ENCODE results near the gene MB21D2. TPM values are rescaled to one million over a fixed set of nuclear protein-coding genes. Genes with fewer than 3 reads are reported as not detected.

Gene MB21D2
- total RNA-seq, 2 experiments from 2014 or later = 19.8 to 21.0 TPM

GRCh38 chr3:192933259-192933658 lies 15.6 kb upstream of the MB21D2 start:
- Mint-ChIP-seq H3K36me3 (ENCODE audit: low read depth) (no peaks in the 10 kb centered on the region), H3K27ac (no peak overlapping the region), H3K27me3 (no peaks in the 10 kb centered on the region), H3K4me1 (peaks cover 11% of the 10 kb centered on the region), H3K4me3 (no peak overlapping the region), H3K9me3 (no peaks in the 10 kb centered on the region)
- ChIA-PET POLR2A (interaction anchor here (1.4 to 2.0 kb wide), 2 partner anchors 16 to 40 kb away, joined by 3 to 6 read pairs; partner anchors contain the start of gene MB21D2), CTCF (no interaction called here)
- DNase-seq = no peak

DNA sequence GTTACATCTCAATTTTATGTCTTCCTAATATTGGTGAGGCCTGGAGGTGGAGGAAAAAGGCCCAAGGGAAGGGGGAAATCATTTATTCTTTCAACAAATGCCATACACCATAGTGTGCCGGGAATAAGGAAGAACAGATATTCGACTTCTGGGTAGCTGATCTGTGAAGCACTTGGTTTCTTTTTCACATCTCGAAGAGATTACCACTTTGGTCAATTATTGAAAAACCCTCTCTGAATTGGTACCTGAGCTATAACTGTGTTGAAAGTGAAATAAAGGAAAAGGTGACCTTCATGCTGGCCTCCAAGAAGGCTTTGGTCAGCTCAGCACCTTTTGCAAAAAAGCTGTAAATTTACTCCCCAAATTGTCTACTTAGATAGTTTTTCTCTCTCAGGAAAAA lies 14.2 kb upstream of the MB21D2 start:
- CTCF ChIA-PET = no interaction called here
- H3K4me1 Mint-ChIP-seq = peaks cover 9% of the 10 kb centered on the region

GRCh38 chr3:192930577-192930976 lies 12.9 kb upstream of the MB21D2 start:
- H3K36me3 Mint-ChIP-seq (ENCODE audit: low read depth) = no peaks in the 10 kb centered on the region
- DNase-seq = no peak
- H3K4me1 Mint-ChIP-seq = peaks cover 9% of the 10 kb centered on the region
- H3K9me3 Mint-ChIP-seq = no peaks in the 10 kb centered on the region
- H3K27me3 Mint-ChIP-seq = no peaks in the 10 kb centered on the region
- CTCF ChIA-PET = no interaction called here
- no peak overlapping the region for H3K27ac Mint-ChIP-seq
- no peak overlapping the region for H3K4me3 Mint-ChIP-seq
- POLR2A ChIA-PET = no interaction called here

More for the DNA sequence above, 14.2 kb upstream of the MB21D2 start:
- no peaks in the 10 kb centered on the region for H3K27me3 Mint-ChIP-seq
- no peak overlapping the region for H3K27ac Mint-ChIP-seq
- H3K9me3 Mint-ChIP-seq = no peaks in the 10 kb centered on the region
- no peaks in the 10 kb centered on the region for H3K36me3 Mint-ChIP-seq (ENCODE audit: low read depth)
- no peak overlapping the region for H3K4me3 Mint-ChIP-seq
- POLR2A ChIA-PET = interaction anchor here (1.4 to 2.0 kb wide), 2 partner anchors 14 to 39 kb away, joined by 3 to 6 read pairs; partner anchors contain the start of gene MB21D2
- no peak for DNase-seq

- H3K4me1 Mint-ChIP-seq = peaks cover 4% of the 10 kb centered on the region
- ChIA-PET CTCF (no interaction called here), POLR2A (no interaction called here)
- H3K36me3 Mint-ChIP-seq (ENCODE audit: low read depth) = no peaks in the 10 kb centered on the region
- H3K4me3 Mint-ChIP-seq = no peak overlapping the region
- no peaks in the 10 kb centered on the region for H3K27me3 Mint-ChIP-seq
- no peak overlapping the region for H3K27ac Mint-ChIP-seq
- H3K9me3 Mint-ChIP-seq = no peaks in the 10 kb centered on the region
- DNase-seq = no peak
Measured at GRCh38 chr3:192929755-192930547, 12.3 kb upstream of the MB21D2 start.

DNA sequence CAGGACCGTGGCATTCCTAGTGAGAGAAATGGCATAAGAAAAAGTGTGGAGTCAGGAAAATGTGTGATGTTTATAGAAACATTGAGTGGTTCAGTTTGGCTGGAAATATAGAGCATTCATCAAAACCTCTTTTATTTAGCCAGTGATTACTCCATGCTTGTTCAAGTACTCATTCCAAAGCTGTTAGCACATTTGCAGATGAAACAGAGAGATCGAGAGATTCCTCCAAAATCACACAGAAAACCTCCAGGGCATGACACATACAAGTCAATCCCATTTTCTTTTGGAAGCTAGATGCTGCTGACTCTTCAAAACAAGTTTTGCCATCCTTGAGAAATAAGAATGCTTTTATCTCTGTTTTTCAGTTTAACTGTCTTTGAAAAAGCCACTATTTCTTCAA lies 11.5 kb upstream of the MB21D2 start:
- Mint-ChIP-seq H3K9me3 (no peaks in the 10 kb centered on the region), H3K27ac (no peak overlapping the region), H3K27me3 (no peaks in the 10 kb centered on the region), H3K4me1 (peaks cover 2% of the 10 kb centered on the region), H3K4me3 (no peak overlapping the region), H3K36me3 (ENCODE audit: low read depth) (no peaks in the 10 kb centered on the region)
- CTCF ChIA-PET = no interaction called here
- DNase-seq = no peak
- POLR2A ChIA-PET = no interaction called here

DNA sequence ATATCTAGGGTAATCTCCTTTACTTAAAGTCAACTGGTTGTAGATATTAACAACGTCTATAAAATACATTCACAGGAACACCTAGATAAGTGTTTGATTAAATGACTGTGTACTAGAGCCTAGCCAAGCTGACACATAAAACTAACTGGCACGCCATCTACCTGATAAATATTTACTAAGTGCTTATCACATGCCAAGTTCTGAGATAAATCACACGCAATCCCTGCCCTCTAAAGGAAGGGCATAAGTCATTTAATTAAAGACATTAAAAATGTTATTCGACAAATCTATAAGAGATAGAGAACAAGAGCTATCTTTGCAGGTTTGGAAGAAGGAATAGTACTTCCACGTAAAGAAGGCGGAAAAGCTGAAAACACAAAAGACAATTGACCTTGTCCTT lies 11.1 kb upstream of the MB21D2 start:
- ChIA-PET POLR2A (no interaction called here), CTCF (no interaction called here)
- Mint-ChIP-seq H3K4me1 (peaks cover 2% of the 10 kb centered on the region), H3K27me3 (no peaks in the 10 kb centered on the region), H3K27ac (no peak overlapping the region), H3K4me3 (no peak overlapping the region), H3K36me3 (ENCODE audit: low read depth) (no peaks in the 10 kb centered on the region), H3K9me3 (no peaks in the 10 kb centered on the region)
- no peak for DNase-seq

DNA sequence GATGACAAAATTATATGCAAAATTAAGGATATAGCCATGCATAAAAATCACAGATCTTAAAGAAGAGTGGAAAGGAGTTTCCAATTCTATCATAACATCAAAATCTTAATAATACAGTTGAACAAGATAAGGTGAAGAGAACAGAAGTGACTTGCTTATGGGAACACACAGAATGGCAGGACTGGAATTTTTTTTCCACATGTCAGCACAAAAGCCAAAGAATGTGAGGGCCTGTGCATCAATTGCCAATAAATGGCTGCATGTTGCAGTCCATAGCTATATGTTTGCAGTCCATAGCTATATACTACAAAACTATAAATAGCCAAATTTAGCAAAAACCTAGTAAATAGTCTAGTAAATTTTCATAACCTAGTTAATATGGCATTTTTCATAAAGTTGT lies 10.4 kb upstream of the MB21D2 start:
- Mint-ChIP-seq H3K36me3 (ENCODE audit: low read depth) (no peaks in the 10 kb centered on the region), H3K27ac (no peak overlapping the region), H3K9me3 (no peaks in the 10 kb centered on the region), H3K4me1 (peaks cover 1% of the 10 kb centered on the region), H3K27me3 (peaks cover 2% of the 10 kb centered on the region), H3K4me3 (no peak overlapping the region)
- DNase-seq = no peak
- CTCF ChIA-PET = no interaction called here
- POLR2A ChIA-PET = interaction anchor here (1.9 kb wide), 1 partner anchor 11 kb away, joined by 7 read pairs; the partner anchor contains the start of gene MB21D2

- Mint-ChIP-seq H3K27ac (no peak overlapping the region), H3K4me1 (peaks cover 1% of the 10 kb centered on the region)
- CTCF ChIA-PET = interaction anchor here (0.8 to 1.3 kb wide), 2 partner anchors 9 to 114 kb away, joined by 3 read pairs; no protein-coding TSS in a partner anchor
Measured at GRCh38 chr3:192927016-192927415, 9.4 kb upstream of the MB21D2 start.

GRCh38 chr3:192923731-192924130 lies 6.1 kb upstream of the MB21D2 start:
- POLR2A ChIA-PET = no interaction called here
- Mint-ChIP-seq H3K27me3 (peaks cover 20% of the 10 kb centered on the region), H3K4me1 (peaks cover 19% of the 10 kb centered on the region), H3K27ac (no peak overlapping the region), H3K9me3 (no peaks in the 10 kb centered on the region), H3K36me3 (ENCODE audit: low read depth) (no peaks in the 10 kb centered on the region), H3K4me3 (no peak overlapping the region)
- CTCF ChIA-PET = interaction anchor here (1.4 kb wide), 1 partner anchor 111 kb away, joined by 3 read pairs; no protein-coding TSS in a partner anchor
- no peak for DNase-seq

More at GRCh38 chr3:192927016-192927415, 9.4 kb upstream of the MB21D2 start:
- Mint-ChIP-seq H3K9me3 (no peaks in the 10 kb centered on the region), H3K4me3 (no peak overlapping the region), H3K36me3 (ENCODE audit: low read depth) (no peaks in the 10 kb centered on the region), H3K27me3 (peaks cover 2% of the 10 kb centered on the region)
- POLR2A ChIA-PET = interaction anchor here (1.9 kb wide), 1 partner anchor 10 kb away, joined by 7 read pairs; the partner anchor contains the start of gene MB21D2
- no peak for DNase-seq

- Mint-ChIP-seq H3K4me1 (peaks cover 27% of the 10 kb centered on the region), H3K27me3 (peaks cover 37% of the 10 kb centered on the region), H3K9me3 (no peaks in the 10 kb centered on the region), H3K27ac (no peak overlapping the region), H3K36me3 (ENCODE audit: low read depth) (peaks cover 8% of the 10 kb centered on the region), H3K4me3 (no peak overlapping the region)
- DNase-seq = no peak
- ChIA-PET POLR2A (no interaction called here), CTCF (interaction anchor here (1.1 kb wide), 1 partner anchor 29 kb away, joined by 3 read pairs; no protein-coding TSS in a partner anchor)
Measured at GRCh38 chr3:192921793-192922192, 4.1 kb upstream of the MB21D2 start.

- ChIA-PET CTCF (interaction anchor here (9.3 kb wide), 1 partner anchor 104 kb away, joined by 95 read pairs; no protein-coding TSS in a partner anchor), POLR2A (interaction anchor here (1.0 kb wide), 1 partner anchor 69 kb away, joined by 3 read pairs; no protein-coding TSS in a partner anchor)
- DNase-seq = no peak
- peaks cover 32% of the 10 kb centered on the region for H3K4me1 Mint-ChIP-seq
- H3K27ac Mint-ChIP-seq = no peak overlapping the region
- peaks cover 17% of the 10 kb centered on the region for H3K36me3 Mint-ChIP-seq (ENCODE audit: low read depth)
- H3K9me3 Mint-ChIP-seq = no peaks in the 10 kb centered on the region
- peaks cover 48% of the 10 kb centered on the region for H3K27me3 Mint-ChIP-seq
- H3K4me3 Mint-ChIP-seq = no peak overlapping the region
Measured at GRCh38 chr3:192920411-192920810, 2.8 kb upstream of the MB21D2 start.

- DNase-seq = no peak
- no peaks in the 10 kb centered on the region for H3K9me3 Mint-ChIP-seq
- peaks cover 37% of the 10 kb centered on the region for H3K4me1 Mint-ChIP-seq
- peaks cover 23% of the 10 kb centered on the region for H3K36me3 Mint-ChIP-seq (ENCODE audit: low read depth)
- peaks cover 50% of the 10 kb centered on the region for H3K27me3 Mint-ChIP-seq
- H3K4me3 Mint-ChIP-seq = no peak overlapping the region
- ChIA-PET CTCF (interaction anchor here (1.9 to 9.3 kb wide), 2 partner anchors 104 to 122 kb away, joined by 5 to 95 read pairs; no protein-coding TSS in a partner anchor), POLR2A (interaction anchor here (1.0 kb wide), 1 partner anchor 69 kb away, joined by 3 read pairs; no protein-coding TSS in a partner anchor)
- H3K27ac Mint-ChIP-seq = no peak overlapping the region
Measured at GRCh38 chr3:192919901-192920300, 2.2 kb upstream of the MB21D2 start.

- Mint-ChIP-seq H3K4me3 (peak overlapping the region; percentile 91), H3K4me1 (peaks cover 49% of the 10 kb centered on the region), H3K27me3 (peaks cover 56% of the 10 kb centered on the region), H3K27ac (peak overlapping the region; percentile 93), H3K9me3 (no peaks in the 10 kb centered on the region), H3K36me3 (ENCODE audit: low read depth) (peaks cover 26% of the 10 kb centered on the region)
- CTCF ChIA-PET = interaction anchor here (0.8 to 9.3 kb wide), 14 partner anchors 9 to 123 kb away, joined by 3 to 95 read pairs (median 4); no protein-coding TSS in a partner anchor
- DNase-seq = no peak
- POLR2A ChIA-PET = interaction anchor here (1.4 to 7.2 kb wide), 6 partner anchors 12 to 123 kb away, joined by 6 to 299 read pairs (median 25); no protein-coding TSS in a partner anchor
Measured at GRCh38 chr3:192918275-192918588, 576 bp upstream of the MB21D2 start.
